ENCODE data around the gene TM4SF18. TPM values are rescaled to one million over a fixed set of nuclear protein-coding genes. Genes with fewer than 3 reads are reported as not detected.

The TM4SF18 gene
- total and polyA plus RNA-seq, 2 donors (not counting 1 experiment from before 2014, with no cell fraction given), result not detected

DNA sequence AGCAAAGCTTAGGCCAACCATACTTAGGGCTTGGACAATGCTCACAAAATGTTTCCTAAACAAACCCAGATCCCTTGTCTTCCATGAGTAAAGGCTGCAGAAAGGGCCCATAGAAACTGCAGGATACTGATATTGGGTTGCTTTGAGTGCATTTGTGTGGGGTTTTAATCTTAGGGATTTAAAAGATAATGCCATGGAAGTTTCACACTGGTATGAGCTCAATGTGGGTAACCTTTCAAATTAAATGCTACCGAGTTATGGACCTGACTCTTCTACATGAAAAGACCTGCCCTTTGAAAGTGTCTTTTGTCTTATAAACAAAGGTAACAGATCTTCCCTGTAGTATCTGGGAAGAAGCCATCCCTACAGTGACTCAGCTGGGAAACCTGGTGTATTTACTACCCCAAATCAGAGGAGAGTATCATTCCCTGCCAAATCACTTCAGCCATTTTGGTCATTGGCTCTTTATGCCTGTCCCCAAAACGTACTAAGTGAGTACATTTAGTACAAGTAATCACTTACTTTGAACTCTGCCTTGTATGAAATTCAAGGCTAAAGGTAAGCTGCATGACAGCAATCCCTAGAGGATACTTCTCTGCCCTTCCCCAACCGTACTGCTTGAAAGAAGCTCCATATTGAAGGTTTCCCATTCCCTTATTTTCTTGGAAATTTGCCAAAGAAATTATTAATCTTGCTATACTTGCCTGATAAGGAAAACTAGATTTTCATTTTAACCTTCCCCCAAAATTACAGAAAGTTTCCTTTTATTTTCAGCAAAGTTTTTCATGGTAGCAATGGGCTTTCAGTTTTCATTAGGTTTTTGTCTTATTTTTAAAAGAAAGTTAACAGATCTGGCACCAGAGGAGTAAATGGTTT is 36.8 kb upstream of the TM4SF18 start:
- Mint-ChIP-seq H3K27ac (no peak overlapping the region), H3K9me3 (ENCODE audit: insufficient read depth) (no peaks in the 10 kb centered on the region), H3K4me1 (no peaks in the 10 kb centered on the region), H3K27me3 (peaks cover 28% of the 10 kb centered on the region), H3K4me3 (no peak overlapping the region)
- DNase-seq (no peak), ATAC-seq (ENCODE audit: low read depth) (no peak)
- Histone ChIP-seq H3K9me3 (ENCODE audit: control extremely low read depth in 1 of 3, control insufficient read depth in 2 of 3, insufficient read depth in 1 of 3, low read length in 2 of 3) (no peaks in the 10 kb centered on the region), H3K27me3 (replicated peaks in 1 of 4; ENCODE audit: control extremely low read depth in 1 of 4, control insufficient read depth in 3 of 4, insufficient read depth in 4 of 4, low read length in 3 of 4) (no peaks in the 10 kb centered on the region), H3K9ac (ENCODE audit: low read length) (no peak overlapping the region), H3K4me2 (replicated peaks; ENCODE audit: low read depth, low read length, poor library complexity, severe bottlenecking) (no peak overlapping the region), H4K20me1 (ENCODE audit: control insufficient read depth, insufficient read depth, low read length, poor library complexity, severe bottlenecking) (no peaks in the 10 kb centered on the region), H3K27ac (ENCODE audit: low read length in 2 of 2) (no peak overlapping the region), H3K36me3 (replicated peaks in 1 of 2; ENCODE audit: control extremely low read depth in 1 of 2, control insufficient read depth in 1 of 2, extremely low read depth in 1 of 2, insufficient read depth in 2 of 2, low read length in 1 of 2) (no peaks in the 10 kb centered on the region), H3K4me3 (ENCODE audit: control extremely low read depth in 1 of 5, extremely low read depth in 1 of 5, insufficient read depth in 1 of 5, low read depth in 2 of 5, low read length in 4 of 5) (no peak overlapping the region), H2AFZ (ENCODE audit: insufficient read depth, low read depth, low read length, poor library complexity, severe bottlenecking) (no peak overlapping the region), H3K4me1 (ENCODE audit: control insufficient read depth in 2 of 2, insufficient read depth in 2 of 2, low read length in 2 of 2) (no peaks in the 10 kb centered on the region), H3K79me2 (ENCODE audit: control insufficient read depth, insufficient read depth, low read length) (no peaks in the 10 kb centered on the region)
- no peak for TF ChIP-seq EZH2 (IDR thresholded peaks at IDR 0.05; ENCODE audit: borderline replicate concordance, insufficient read depth, low read depth, low read length, poor library complexity, severe bottlenecking)
- TF ChIP-seq, protein P1, sequence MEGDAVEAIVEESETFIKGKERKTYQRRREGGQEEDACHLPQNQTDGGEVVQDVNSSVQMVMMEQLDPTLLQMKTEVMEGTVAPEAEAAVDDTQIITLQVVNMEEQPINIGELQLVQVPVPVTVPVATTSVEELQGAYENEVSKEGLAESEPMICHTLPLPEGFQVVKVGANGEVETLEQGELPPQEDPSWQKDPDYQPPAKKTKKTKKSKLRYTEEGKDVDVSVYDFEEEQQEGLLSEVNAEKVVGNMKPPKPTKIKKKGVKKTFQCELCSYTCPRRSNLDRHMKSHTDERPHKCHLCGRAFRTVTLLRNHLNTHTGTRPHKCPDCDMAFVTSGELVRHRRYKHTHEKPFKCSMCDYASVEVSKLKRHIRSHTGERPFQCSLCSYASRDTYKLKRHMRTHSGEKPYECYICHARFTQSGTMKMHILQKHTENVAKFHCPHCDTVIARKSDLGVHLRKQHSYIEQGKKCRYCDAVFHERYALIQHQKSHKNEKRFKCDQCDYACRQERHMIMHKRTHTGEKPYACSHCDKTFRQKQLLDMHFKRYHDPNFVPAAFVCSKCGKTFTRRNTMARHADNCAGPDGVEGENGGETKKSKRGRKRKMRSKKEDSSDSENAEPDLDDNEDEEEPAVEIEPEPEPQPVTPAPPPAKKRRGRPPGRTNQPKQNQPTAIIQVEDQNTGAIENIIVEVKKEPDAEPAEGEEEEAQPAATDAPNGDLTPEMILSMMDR (IDR thresholded peaks at IDR 0.05), result no peak
- 67% methylated on average over 1 of the region's 3 CpGs for WGBS (ENCODE audit: insufficient coverage)
- CTCF ChIA-PET, result no interaction called here
- intact Hi-C loops (cut with micrococcal nuclease), result no loop called here
- POLR2A ChIA-PET, result no interaction called here
